Peyer's patch (tissue), 4 donors: ENCODE data around the gene COBL.

Experiments used
- POLR2A ChIP-seq, 2 donors: fragments of 450-650 bp; IDR thresholded peaks; one replicate each; pipeline ENCODE4 v1.5.1; 2017; ENCODE audit warnings: antibody characterized with exemption in 2 of 2, mild to moderate bottlenecking in 2 of 2, moderate library complexity in 2 of 2
- TF ChIP-seq, protein P1 (sequence below), 6 experiments: fragments of 450-650 bp in 4 of 6; fragments of 200-600 bp in 2 of 6; sonication (generic) in 1 of 6; IDR thresholded peaks; one replicate each; pipeline ENCODE4 v1.5.1; 2017 to 2019; ENCODE audit warnings: antibody characterized with exemption in 6 of 6, mild to moderate bottlenecking in 3 of 6, moderate library complexity in 1 of 6

DNA sequence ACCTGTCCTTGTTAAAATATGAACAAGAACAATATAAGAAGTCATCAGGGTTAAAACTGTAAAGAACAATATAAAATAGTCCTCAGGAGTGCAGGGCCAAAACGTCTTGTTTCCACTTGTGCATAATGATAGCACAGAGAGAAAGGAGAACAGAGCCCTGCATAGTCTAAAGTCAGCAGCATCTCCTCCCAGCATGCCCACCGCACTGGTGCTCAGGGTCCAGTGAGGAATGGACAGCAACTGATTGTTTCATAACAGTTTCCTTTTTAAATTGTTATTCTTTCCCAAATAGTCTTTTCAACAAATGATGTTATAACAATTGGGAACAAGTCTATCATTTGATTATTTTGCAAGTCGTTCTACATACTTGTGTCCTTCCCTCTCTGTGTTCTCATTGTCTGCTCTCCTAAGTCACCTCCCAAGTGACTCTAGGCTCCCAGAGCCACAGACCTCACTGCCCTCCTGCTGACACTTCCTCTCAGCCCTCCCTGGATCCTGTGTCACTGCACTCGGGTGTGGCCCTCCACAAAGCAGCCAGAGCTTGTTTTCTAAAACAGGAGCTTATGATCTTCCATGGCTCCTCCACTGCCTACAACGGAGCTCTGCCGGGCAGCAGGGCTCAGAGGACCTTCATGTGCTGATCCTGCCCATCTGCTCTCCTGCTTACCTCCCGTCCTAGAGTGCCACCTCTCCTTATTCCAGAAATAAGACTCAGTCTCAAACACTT lies 27.6 kb downstream of the COBL start:
- no peak for TF ChIP-seq POLR2A (IDR thresholded peaks at IDR 0.05)
- TF ChIP-seq, protein P1, sequence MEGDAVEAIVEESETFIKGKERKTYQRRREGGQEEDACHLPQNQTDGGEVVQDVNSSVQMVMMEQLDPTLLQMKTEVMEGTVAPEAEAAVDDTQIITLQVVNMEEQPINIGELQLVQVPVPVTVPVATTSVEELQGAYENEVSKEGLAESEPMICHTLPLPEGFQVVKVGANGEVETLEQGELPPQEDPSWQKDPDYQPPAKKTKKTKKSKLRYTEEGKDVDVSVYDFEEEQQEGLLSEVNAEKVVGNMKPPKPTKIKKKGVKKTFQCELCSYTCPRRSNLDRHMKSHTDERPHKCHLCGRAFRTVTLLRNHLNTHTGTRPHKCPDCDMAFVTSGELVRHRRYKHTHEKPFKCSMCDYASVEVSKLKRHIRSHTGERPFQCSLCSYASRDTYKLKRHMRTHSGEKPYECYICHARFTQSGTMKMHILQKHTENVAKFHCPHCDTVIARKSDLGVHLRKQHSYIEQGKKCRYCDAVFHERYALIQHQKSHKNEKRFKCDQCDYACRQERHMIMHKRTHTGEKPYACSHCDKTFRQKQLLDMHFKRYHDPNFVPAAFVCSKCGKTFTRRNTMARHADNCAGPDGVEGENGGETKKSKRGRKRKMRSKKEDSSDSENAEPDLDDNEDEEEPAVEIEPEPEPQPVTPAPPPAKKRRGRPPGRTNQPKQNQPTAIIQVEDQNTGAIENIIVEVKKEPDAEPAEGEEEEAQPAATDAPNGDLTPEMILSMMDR (IDR thresholded peaks at IDR 0.05) = no peak
